ENCODE data around the gene TIMP2.

TIMP2 gene

DNA sequence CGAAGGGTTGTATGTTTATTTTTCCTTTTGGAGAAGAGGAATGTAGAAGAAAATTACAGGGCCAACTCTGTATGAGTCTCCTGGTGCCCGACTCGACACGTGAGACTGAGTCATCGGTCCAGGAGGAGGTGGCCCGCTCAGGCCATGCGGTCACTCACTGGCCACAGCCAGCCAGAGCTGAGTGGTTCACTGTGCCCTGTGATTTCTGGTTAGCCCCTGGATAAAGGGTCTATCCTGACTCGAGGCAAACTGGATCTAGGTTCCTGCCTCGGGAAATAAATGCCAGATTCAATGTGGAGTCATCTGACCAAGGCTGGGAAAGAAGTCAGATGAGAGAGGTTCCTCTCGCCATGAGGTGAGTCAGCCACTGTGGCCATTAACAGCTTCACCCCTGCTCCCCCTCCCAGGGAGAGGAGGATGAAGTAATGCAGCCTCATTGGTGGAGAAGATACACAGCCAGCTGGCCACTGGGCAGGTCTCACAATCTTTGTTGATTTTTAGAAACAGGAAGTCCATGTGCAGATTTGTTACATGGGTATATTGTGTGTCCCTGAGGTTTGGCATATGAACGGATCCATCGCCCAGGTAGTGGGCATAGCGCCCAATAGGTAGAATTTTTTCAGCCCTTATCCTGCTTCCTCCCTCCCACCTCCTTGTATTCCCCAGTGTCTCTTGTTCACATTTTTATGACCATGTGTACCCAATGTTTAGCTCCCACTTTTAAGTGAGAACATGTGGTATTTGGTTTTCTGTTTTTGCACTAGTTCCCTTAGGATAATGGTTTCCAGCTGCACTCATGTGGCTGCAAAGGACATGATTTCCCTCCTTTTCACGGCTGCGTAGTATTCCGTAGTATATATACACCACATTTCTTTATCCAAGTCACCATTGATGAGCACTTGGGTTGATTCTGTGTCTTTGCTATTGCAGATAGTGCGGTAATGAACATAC lies 62.8 kb downstream of the TIMP2 start:
- DNase-seq = no peak

GRCh38 chr17:78861229-78861628 lies 64.0 kb downstream of the TIMP2 start:
- no peak for DNase-seq

DNA sequence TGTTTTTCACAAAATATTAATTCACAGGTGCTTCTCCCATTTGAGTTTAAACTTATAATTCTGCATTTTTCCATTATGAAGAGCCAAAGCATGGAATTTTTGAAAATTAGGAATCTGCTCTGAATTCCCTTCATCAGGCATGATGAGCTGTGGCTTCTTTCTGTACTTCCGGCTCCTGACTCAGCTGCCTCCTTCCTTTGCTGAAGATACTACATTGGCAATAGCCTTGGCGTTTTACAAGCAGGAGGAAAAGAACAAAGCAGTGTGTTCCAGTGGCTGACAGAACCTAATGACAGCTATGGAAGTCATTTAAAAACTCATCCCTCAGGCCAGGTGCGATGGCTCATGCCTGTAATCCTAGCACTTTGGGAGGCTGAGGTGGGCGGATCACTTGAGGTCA lies 66.1 kb downstream of the TIMP2 start:
- DNase-seq = no peak

DNA sequence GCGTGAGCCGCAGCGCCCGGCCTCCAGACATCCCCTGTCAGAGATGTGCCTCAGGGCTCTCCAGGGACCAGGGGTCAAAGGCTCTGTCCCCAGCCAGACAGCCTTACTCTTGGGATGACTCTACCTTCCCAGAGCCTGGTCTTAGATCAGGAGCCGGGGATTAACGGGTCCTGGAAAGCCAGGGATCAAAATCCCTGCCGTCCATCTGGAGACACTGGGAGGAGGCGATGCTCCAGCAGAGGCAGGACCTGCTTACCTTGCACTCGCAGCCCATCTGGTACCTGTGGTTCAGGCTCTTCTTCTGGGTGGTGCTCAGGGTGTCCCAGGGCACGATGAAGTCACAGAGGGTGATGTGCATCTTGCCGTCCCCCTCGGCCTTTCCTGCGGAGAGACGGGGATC lies 67.9 kb downstream of the TIMP2 start:
- no peak for DNase-seq

GRCh38 chr17:78855561-78856165 lies 69.5 kb downstream of the TIMP2 start:
- DNase-seq = no peak

DNA sequence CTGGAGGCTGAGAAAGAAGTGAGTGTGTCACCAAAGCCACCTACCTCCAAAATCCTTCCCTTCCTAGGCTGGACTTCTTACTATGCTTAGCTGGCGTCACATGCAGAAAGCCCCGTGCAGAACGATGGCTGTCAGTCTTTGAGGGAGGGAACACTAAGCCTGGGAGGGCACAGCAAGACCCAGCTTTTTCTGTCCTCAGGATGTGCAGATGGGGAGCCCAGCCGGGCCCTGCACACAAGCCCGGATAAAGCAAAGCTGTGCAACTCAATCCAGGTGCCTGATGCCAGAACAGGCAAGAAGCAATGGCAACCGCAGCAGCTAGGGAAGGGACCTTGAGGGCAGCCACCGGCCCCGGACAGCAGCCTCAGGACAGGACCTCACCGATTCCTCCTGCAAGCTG lies 70.7 kb downstream of the TIMP2 start:
- DNase-seq = no peak

GRCh38 chr17:78853926-78854394 lies 71.2 kb downstream of the TIMP2 start:
- DNase-seq = no peak

- no peak for DNase-seq
These were observed 72.5 kb downstream of the TIMP2 start for GRCh38 chr17:78852709-78853121.

DNA sequence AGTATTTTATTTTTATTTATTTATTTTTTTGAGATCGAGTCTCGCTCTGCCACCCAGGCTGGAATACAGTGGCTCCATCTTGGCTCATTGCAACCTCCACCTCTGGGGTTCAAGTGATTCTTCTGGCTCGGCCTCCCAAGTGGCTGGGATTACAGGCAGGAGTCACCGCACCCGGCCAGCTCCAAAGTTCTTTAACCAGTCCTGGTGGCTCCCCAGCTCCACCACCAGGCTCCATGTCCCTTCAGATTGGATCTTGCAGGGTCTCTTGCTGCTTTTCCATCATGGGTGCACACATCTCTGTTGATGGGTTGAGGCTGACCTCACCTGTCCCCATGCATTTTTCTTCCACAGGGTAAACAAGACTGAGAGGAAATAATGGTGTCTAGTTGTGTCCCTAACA lies 76.2 kb downstream of the TIMP2 start:
- no peak for DNase-seq

DNA sequence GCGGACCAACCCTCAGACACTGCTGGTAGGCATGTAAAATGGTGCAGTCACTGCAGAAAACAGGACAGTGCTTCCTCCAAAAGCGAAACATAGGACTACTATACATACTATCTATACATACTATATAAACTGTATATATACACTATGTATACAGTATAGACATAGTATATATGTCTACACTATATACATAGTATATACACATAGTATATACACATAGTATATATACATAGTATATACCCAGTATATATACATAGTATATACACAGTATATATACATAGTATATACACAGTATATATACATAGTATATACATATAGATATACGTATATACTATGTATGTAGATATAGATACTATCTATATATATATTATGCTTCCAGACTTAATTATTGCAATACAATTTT lies 78.1 kb downstream of the TIMP2 start:
- DNase-seq = no peak

GRCh38 chr17:78844301-78845005 lies 80.7 kb downstream of the TIMP2 start:
- DNase-seq = no peak

DNA sequence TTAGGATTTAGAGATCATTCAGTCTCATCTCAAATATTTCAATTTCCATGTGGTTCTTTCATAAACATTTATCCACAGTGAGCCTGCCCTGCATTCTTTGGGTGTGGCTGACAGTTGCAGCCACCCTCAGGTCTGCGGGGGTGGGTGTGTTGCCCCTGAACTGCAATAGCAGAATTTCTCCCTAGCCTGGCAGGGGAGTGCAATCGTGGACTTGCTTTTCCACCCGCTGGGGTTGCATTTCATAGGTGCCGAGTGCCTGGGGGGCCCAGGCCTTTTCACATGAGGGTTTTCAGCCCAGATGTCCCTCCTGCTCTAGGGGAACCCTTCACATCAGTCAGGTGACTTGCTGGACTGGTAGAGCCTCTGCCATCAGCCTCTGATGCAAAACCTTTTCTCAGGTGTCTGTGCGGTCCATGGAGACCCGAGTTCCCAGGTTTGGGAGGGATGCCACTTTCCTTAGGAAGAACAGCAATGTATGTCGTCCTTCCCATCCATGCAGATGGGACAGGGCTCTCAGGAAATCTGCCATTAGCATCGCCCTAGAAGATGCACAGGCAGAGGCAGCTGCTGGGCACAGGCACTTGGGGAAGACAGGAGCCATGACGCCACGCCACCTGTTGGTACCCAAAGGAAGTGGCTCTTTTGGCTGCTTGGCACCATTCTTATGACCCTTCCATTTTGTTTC lies 82.2 kb downstream of the TIMP2 start:
- DNase-seq = peak; percentile 70

GRCh38 chr17:78840780-78841611 lies 84.2 kb downstream of the TIMP2 start, which contains the start of gene USP36:
USP36 (minus strand) TSS chr17:78840814; CDS start chr17:78836363, 4,451 bp downstream.
- DNase-seq = peak; percentile 100

DNA sequence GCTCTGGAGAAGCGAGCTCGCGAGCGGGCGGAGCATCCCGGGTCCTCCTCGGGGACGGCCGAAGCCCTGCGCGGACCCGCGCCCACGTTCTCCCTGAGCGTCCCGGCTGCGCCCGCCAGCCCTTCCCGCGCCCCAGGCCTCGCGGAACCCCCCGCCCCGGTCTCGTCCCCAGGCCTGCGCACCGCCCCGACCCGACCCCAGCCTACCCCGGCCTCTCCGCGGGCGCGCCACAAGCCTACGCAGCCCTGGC lies 84.7 kb downstream of the TIMP2 start:
- no peak for DNase-seq

GRCh38 chr17:78839762-78840529 lies 85.2 kb downstream of the TIMP2 start:
- peak; percentile 53 for DNase-seq

GRCh38 chr17:78839235-78839761 lies 85.9 kb downstream of the TIMP2 start:
- DNase-seq = no peak

GRCh38 chr17:78838574-78839005 lies 86.6 kb downstream of the TIMP2 start:
- DNase-seq = no peak

DNA sequence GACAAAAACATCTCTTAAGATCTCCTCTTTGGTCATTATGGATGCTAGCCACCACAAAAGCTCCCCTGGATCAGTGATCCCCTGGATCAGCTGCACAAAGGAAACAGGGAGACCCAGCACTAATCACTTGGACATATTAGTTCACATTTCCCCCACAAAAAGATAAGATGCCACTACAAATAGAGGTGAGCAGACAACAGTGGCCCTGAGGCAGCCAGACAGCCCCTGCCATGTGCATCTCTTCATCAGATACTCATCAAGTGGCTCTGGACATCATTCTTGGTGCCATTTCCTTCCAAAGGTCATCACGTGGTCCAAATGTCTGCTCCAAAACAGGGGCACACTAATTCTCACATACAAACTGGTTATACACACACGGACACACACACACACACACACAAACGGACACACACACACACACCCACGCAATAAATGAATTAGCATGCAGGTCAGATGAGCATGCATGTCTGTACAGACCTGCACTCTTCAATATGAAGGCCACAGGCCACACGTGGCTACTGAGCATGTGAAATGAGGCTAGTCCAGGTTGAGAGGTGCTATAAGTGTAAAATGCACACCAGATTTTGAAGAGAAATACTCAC lies 88.7 kb downstream of the TIMP2 start:
- no peak for DNase-seq

- DNase-seq = no peak
These were observed 90.6 kb downstream of the TIMP2 start for GRCh38 chr17:78834571-78834970.

DNA sequence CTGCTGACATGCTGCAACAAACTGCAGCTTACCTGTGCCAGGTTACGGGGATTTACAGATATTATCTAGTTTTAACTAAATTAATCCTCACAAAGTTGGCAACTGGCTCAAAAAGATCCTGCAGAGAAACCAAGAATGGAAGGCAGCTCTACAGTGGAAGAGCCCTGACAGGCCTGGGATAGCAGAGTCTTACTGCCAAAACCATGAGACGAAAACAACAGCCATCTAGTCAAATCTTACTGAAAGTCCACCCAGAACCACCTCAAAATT lies 92.7 kb downstream of the TIMP2 start:
- no peak for DNase-seq
